T-helper 1 cell (primary cell): ENCODE measurements around the gene FARSB.

Source experiments
- DNase-seq, 5 donors: peaks; one replicate each; pipeline ENCODE4 v3.0.0-alpha.2; 2012 to 2020

Gene FARSB

DNA sequence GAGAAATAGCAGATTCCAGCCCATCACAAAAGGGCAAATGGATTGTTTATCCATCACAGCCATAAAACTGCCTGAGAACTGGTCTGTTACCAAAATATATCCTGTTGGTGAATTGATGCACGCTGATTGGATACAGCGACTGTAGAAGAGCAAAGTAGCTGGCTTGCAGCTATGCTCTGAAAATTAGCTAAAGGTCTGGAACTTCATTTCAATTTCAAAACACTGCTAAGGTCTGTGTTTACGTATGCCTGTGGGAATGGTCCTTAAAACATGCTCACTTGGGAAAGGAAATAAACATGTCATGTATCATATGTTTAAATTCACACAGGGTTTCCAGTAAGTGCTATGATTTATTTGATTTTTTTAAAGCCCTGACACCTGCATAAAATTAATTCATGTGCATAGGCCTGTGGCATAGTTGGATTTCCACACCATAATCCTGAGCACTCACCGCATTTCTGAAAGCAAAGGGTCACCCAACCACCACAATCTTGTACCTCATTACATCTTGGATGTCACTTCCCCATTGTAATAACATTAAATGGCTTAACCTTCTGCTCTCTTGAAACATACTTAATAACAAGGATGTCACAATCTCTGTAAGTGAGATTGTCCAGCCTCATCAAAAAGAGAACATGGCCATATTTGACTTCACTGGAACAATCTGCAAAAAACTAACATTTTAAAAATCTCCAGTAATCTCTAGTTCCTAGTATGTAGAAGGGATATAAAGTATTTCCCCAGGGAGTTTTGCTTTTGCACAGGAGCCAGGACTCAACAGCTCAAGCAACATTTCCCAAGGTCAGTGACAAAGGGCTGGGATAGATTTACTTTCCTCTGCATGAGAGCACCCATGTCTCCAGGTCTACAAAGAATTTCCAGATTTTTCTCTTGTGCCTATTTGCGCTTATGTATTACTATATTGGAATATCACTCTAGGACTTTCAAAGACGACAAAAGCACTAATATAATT lies 109.8 kb downstream of the FARSB start:
- no peak for DNase-seq

DNA sequence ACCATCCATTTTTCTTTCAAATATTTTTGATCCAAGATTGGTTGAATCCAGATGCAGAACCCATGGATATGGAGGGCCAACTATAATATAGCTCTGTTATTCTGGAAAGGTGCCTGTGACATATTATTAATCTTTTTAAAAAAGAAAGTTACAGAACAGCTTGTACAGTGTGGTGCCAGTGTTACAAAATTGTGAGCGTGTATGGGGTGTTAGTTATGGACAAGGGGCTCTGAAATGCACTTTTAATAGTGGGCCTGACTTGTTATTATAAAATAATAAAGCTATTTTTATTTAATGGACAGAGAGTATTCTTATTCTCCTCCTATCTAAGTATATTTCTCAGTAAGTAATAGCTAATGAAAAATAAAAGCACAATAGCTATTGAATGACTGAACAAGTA lies 111.2 kb downstream of the FARSB start:
- no peak for DNase-seq

DNA sequence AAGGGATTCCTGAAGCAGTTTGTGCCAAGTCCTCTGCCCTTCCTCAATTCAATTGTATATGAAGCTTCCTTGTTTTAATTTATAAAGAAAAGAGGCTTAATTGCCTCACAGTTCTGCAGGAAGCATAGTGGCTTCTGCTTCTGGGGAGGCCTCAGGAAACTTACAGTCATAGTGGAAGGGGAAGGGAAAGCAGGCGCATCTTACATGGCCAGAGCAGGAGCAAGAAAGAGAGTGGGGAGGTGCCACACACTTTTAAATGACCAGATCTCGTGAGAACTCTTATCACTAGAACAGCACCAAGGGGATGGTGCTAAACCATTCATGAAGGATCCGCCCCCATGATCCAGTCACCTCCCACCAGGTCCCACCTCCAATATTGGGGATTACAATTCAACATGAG lies 117.4 kb downstream of the FARSB start:
- no peak for DNase-seq

DNA sequence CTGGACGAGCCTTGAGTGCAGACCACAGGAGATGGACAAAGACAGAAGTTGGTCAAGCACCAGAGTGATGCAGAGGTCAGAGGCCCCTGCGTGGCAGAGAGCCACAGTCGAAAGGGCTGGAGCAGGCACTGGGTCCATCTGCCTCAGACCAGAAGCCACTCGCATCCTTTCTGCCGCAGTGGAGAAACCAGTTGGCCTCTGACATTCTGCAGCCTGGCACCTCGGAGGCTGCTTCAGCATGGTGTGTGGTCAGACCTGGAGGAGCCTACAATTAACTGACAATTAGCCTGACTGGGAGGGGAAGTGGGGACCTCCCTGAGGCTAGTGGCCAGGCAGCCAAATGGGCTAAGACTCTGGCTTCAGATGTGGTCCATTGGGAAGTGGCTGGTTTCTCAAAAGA lies 120.4 kb downstream of the FARSB start:
- no peak for DNase-seq

DNA sequence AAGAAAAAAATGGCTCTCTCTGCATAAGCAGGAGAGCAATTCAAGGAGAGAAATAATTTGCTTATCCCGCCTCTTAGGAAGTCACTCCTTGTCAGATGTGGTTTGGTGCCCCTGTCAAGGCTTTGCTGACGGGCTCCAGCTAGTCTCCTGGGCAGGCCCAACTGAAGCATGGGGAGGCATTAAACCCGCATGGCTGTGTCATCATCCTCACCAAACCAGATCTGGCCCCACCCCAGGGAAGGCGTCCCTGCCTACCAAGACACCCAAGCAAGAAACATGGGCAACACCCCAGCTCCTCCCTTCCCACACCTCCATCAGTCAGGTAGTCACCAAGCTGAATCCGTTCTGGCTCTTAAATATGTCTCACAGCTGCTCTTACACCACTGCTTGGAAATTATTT lies 123.6 kb downstream of the FARSB start:
- DNase-seq = no peak

DNA sequence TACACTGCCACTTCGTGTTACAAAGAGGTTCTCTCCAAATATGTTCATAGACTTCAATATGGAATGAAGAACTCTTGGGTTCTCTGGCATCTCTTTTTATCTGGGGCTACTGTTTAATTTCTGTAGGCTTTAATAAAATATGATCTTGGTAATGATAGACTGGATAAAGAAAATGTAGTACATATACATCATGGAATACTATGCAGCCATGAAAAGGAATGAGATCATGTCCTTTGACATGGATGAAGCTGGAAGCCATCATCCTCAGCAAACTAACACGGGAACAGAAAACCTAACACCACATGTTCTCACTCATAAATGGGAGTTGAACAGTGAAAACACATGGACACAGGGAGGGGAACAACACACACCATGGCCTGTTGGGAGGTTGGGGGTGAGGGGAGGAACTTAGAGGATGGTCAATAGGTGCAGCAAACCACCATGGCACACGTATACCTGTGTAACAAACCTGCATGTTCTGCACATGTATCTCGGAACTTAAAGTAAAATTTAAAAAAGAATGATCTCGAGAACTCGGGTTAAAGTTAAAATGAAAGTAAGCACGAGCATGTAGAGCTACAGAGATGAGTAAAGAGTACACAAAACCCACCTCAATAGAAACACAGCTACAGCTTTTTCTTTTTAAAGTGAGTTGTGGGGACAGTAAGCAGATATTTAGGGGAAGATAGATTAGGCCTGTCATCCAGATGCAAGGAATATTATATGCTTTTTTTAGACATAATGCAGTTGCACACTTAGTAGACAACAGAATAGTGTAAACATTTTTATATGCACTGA lies 129.2 kb downstream of the FARSB start:
- DNase-seq = no peak

DNA sequence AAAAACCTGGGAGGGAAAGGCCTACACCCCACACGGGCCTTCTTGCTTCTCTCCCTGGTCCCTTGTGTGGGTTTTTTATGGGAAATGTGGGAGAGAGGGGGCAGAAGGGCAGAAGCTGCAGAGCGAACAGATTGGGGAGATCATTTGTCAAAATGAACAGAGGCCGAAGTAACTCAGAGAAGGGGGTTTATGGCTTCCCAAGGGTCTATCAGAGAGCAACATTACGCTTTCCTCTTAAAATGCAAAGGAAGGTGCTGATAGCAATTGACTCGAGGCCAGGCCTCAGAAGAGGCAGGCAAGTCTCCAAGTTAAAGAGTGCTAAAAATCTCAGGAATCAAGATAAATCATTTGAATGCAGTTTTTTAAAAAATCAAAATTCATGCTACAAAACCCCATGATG lies 130.1 kb downstream of the FARSB start:
- DNase-seq = no peak

DNA sequence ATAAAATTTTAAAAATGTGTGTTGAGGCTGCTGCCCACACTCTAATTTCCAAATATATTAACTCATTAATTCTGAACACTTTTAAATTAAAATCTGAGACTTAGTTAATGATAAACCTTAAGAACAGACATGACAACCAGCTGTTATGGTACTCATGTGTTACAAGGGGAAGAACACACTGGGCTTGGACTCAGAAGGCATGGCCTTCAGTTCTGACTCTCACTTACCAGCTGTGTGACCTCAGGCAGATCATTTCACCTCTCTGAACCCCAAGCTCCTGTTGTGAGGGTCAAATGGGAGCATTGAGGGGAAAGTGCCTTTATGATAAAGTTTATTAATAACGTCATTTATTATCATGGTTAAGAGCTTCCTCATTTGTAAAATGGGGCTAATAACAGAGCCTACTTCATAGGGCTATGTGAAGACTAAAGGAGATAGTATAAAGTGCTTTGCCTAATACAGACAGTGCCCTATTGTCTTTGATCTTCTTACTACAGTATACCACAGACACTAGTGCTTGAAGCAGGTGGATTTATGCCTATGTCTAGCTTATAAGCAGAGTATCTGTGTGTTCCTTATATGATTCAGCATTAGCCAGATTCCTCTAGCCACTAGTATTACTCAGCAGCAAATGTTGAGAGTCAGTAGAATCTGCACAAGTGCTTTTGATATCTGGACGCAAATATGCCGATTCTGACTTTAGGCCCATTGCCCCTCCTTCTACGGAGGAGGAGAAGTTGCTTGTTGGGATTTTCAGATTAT lies 131.9 kb downstream of the FARSB start:
- DNase-seq = no peak

DNA sequence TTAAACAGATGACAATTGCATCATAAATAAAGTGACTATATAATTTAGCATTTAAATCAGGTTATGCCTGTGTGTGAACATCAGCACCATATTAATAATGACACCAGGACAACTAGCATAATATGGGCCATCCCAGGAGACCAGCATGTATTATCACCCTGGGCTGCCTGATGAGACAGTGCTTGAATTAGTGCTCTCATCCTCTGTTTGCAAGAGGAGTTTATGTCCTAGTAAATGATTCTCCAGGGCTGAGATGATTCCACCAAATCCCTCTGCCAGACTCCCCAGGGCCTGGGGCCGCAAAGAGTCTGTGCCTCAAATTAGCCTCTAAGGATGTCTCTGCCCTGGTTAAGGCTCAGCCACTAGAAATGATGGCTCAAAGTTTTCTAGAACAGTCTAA lies 133.8 kb downstream of the FARSB start:
- no peak for DNase-seq

DNA sequence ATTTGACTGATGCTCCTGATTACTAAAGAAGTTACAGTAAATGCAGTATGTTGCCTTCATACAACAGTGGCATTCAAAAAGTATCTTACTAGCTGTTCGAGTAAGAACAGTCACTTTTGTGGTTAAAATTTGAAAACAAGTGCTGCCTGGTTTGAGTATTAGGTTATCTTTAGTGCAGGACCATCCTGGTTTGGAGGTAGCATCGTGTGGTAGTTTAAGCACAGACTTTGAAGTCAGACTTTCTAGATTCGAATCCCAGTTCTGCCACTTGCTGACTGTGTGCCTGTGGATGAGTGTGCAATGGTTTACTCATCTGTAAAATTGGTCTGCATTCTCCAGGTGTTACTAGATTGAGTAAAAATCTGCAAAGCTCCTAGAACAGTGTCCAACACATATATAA lies 134.8 kb downstream of the FARSB start:
- peak in 1 of 5 donors; percentile 25 for DNase-seq
